Stimulated activated CD8-positive, alpha-beta memory T cell treated with anti-CD3 and anti-CD28 coated beads, Interleukin-7, amount 100 ng/mL, for 1 hour (primary cell): Measurements from ENCODE around the gene ATP6V1F.

ENCODE experiments used
- DNase-seq, 2 donors: peaks; one replicate each; pipeline ENCODE4 v3.0.0-alpha.2; 2020; ENCODE audit warnings: low read depth in 2 of 2

Gene ATP6V1F

GRCh38 chr7:128882134-128882533, 19.5 kb downstream of the ATP6V1F start:
- no peak for DNase-seq

GRCh38 chr7:128883622-128884448, 21.2 kb downstream of the ATP6V1F start:
- DNase-seq, result peak; percentile 70 to 85

- DNase-seq, result no peak
Measured at GRCh38 chr7:128884561-128885369, 22.1 kb downstream of the ATP6V1F start.

GRCh38 chr7:128885370-128886187, 22.9 kb downstream of the ATP6V1F start:
- DNase-seq, result no peak

GRCh38 chr7:128886391-128887168, 23.9 kb downstream of the ATP6V1F start:
- no peak for DNase-seq

GRCh38 chr7:128887169-128888038, 24.7 kb downstream of the ATP6V1F start:
- DNase-seq, result no peak

GRCh38 chr7:128888039-128888755, 25.5 kb downstream of the ATP6V1F start:
- no peak for DNase-seq

- no peak for DNase-seq
Measured at GRCh38 chr7:128888756-128889095, 26.1 kb downstream of the ATP6V1F start.

GRCh38 chr7:128889121-128889520, 26.5 kb downstream of the ATP6V1F start:
- no peak for DNase-seq

- DNase-seq, result no peak
Measured at GRCh38 chr7:128890306-128891109, 27.9 kb downstream of the ATP6V1F start.

GRCh38 chr7:128891110-128891941, 28.7 kb downstream of the ATP6V1F start:
- no peak for DNase-seq

GRCh38 chr7:128891942-128892269, 29.2 kb downstream of the ATP6V1F start:
- DNase-seq, result no peak

- no peak for DNase-seq
Measured at GRCh38 chr7:128892521-128893250, 30.0 kb downstream of the ATP6V1F start.

- no peak for DNase-seq
Measured at GRCh38 chr7:128893251-128894100, 30.8 kb downstream of the ATP6V1F start.

- no peak for DNase-seq
Measured at GRCh38 chr7:128894101-128894440, 31.4 kb downstream of the ATP6V1F start.

GRCh38 chr7:128895320-128895719, 32.7 kb downstream of the ATP6V1F start:
- no peak for DNase-seq

- DNase-seq, result no peak
Measured at GRCh38 chr7:128899392-128899791, 36.7 kb downstream of the ATP6V1F start.
